ENCODE data around the gene STRADA.

Gene STRADA

GRCh38 chr17:63688396-63689020 is 53.1 kb downstream of the STRADA start:
- in situ Hi-C loops (cut with MboI; ENCODE audit: low sequenced_read_pairs), result no loop called here

DNA sequence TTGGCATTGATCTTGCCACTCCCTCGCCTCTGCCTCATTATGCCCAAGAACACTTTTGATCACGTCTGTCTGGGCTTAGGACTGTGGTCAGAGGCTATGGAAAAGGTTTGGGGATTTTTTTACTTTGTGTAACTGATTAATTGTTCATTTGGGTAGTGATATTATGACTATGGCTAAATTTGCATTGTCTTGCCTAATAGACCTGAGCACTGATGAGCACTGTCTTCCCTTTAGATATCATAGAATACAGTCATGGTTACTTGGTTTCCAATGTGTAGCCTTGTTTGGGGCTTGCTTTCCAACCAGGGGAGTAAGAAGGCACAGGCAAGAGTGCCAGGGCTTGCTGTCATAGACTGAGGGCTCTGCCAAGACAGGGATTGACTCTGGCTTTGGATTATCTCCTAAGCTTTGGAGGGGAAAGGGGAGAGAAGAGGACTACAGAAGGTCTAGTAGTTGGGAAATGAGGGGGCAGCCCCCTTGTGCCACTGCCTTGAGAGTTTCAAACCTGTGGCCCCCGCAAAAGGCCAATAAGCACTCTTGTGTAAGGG is 55.4 kb downstream of the STRADA start:
- in situ Hi-C loops (cut with MboI; ENCODE audit: low sequenced_read_pairs), result no loop called here

DNA sequence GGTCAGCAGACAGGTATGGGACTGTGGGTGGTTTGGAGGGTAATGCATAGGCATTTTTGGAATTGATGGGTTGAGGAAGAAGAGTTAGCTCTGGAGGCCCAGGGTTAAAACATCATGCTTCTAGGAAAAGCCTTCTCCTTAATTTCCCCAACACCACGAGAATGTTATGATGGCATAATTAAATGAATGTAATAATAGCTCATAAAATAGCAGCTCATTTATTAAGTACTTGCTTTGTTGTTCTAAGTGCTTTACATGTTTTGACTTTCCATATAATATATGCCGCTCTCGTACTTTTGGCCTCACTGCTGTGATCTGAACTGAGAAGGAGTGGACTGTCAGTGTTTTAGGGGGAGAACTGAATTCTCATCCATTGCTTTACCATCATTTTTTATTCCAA is 56.0 kb downstream of the STRADA start:
- in situ Hi-C loops (cut with MboI; ENCODE audit: low sequenced_read_pairs), result no loop called here

DNA sequence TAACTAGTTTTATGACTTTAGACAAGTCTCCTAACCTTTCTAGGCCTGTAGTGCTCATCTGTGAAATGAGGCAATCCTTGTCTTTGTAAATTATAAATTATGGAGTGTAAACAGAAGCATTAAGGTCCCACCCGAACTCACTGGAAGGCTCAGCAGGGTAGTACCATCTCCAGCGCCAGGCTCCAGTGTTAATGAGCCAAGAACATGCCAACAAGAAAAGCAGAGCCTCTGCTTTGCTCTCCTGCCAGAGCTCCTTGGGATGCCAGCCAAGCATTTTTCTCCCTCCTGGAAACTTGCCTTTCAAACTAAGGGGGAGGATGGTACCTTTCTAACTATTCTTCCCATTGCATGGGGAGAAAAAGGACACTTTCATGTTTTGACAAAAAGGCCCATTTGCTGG is 56.6 kb downstream of the STRADA start:
- in situ Hi-C loops (cut with MboI; ENCODE audit: low sequenced_read_pairs), result no loop called here

DNA sequence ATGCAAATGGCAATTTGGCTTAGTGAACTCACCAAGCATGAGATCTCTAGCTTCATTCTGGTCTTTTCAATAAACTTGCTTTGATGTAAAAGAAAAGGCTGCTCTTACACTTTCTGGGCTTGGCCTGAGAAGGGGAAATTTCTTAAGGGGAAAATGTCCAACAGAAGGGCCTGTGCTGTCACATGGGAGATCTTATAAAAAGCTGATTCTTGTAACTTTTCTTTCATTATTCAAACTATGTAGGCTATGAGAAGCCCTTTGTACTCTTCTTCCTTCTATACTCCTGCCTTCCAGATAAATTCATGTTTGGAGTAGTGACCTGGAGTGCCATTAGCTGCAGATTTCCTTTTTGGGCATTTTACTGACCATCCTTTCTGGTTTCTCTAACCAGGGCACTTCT is 58.6 kb downstream of the STRADA start:
- in situ Hi-C loops (cut with MboI; ENCODE audit: low sequenced_read_pairs), result no loop called here

- in situ Hi-C loops (cut with MboI; ENCODE audit: low sequenced_read_pairs), result no loop called here
Measured at GRCh38 chr17:63682441-63682840, 59.2 kb downstream of the STRADA start.

DNA sequence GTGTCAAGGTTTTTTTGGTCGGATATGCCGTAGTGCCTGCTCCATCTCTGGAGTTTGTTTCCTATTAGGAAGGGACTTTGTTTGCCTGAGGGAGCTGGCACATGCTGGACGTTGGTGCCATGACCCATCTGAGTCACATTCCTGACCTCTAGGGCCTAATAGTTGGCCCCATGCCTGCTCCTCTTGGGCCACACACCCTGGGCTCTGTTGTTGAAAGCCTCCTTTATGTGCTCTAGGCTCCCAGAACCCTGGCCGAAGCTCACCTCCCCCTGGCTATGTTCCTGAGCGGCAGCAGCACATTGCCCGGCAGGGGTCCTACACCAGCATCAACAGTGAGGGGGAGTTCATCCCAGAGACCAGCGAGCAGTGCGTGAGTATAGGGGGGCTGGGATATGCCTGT is 60.1 kb downstream of the STRADA start:
- in situ Hi-C loops (cut with MboI; ENCODE audit: low sequenced_read_pairs), result no loop called here

GRCh38 chr17:63680700-63681099 is 60.9 kb downstream of the STRADA start:
- in situ Hi-C loops (cut with MboI; ENCODE audit: low sequenced_read_pairs), result no loop called here

DNA sequence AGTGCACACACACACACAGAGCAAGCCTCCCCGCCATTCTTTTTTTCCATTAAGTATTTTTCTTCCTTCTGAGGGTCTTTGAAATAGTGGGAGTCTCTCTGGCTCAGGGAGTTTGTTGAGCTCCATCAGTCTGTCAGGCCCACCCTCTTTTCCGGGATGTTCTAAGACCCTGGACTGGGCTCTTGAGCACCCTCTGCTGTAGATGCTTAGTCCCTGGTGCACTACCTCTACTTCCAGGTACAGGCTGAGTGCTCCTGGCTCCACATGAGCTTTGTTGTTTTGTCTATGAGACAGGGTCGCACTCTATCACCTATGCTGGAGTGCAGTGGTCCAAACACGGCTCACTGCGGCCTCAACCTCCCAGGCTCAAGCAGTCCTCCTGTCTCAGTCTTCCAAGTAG is 62.4 kb downstream of the STRADA start:
- in situ Hi-C loops (cut with MboI; ENCODE audit: low sequenced_read_pairs), result no loop called here

GRCh38 chr17:63676584-63676983 is 65.0 kb downstream of the STRADA start:
- in situ Hi-C loops (cut with MboI; ENCODE audit: low sequenced_read_pairs), result no loop called here

DNA sequence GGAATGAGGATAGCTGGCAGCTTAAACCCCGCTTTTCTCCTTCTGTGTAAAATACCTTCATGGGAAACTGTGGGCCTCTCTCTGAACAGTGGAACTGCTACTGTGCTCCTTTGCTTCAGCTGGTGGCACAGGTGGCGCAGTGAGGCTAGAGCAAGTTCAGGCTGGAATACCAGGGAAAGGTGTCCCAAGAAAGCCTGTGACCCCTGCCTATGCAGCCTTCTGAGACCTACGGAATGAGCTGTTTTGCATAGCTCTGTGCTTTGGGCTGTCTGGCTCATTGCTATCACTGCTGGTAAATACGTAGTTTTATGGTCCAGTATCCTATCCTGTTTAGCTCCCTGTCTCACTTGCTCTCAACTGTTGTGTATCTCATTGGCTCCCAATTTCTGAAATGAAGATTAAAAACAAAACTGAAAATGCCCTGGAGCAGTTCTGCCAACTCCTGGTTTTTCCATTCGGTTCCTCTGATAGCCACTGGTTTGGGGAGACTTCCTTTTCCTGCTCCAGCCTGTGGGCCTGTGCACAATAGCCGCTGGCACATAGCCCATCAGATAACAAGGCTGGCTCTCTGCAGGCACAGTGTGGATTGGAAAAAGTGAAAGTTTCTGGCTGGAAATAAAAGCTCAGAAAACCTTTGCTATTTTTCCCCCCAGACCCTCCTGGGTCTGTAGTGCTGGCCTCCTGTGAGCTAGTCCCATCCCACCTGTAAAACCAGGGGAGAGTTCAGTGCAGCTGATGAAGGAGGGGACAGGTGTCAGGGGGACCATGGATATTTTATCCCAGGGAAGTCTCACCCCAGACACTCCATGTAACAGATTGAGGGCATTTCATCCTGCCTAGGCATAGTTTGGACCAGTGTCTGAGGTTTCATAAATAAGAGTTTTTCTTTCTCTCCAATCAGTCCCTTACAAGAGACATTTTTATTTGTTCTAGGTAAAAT is 65.7 kb downstream of the STRADA start:
- in situ Hi-C loops (cut with MboI; ENCODE audit: low sequenced_read_pairs), result no loop called here

- in situ Hi-C loops (cut with MboI; ENCODE audit: low sequenced_read_pairs), result no loop called here
Measured at GRCh38 chr17:63675231-63675606, 66.4 kb downstream of the STRADA start.

DNA sequence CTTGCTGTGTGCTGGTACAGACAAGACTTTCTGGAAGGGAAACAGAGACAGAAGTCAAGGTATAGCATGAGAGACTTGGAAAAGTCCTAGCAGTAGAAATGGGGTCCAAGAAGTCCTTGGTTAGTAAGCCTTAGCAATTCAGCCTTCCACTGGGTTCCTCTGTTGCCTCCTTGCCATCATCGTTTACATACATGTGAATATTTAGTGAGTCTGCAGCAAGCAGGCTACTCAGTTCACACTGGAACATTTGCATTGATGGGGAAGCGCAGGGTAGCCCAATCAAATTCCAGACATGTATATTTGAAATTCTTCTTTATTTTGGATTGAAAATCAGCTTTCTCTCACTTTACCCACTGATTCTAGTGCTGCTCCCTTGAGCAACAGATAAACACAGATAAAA is 68.7 kb downstream of the STRADA start:
- in situ Hi-C loops (cut with MboI; ENCODE audit: low sequenced_read_pairs), result no loop called here

- in situ Hi-C loops (cut with MboI; ENCODE audit: low sequenced_read_pairs), result no loop called here
Measured at GRCh38 chr17:63665527-63666214, 75.9 kb downstream of the STRADA start.

GRCh38 chr17:63659850-63660249 is 81.7 kb downstream of the STRADA start:
- in situ Hi-C loops (cut with MboI; ENCODE audit: low sequenced_read_pairs), result no loop called here

DNA sequence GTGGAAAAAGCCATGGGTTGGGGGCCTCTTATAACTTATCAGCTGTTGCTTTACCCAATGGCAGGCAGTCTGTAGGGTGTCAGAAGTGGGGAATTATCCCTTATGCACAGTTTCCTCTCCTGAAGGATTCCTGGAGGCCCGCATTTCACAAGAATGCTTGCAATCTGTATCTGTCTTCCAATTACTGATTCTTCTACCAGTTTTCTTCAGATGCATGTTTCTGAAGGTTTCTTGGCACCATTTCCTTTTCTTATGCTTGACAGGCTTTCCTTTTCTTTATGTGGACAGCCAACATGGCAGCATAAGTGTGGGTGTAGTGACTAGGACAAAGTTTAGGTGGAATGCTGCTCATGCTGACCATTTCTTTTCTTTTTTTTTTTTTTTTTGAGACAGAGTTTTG is 83.2 kb downstream of the STRADA start:
- in situ Hi-C loops (cut with MboI; ENCODE audit: low sequenced_read_pairs), result no loop called here

- in situ Hi-C loops (cut with MboI; ENCODE audit: low sequenced_read_pairs), result no loop called here
Measured at GRCh38 chr17:63657786-63658185, 83.8 kb downstream of the STRADA start.

- in situ Hi-C loops (cut with MboI; ENCODE audit: low sequenced_read_pairs), result no loop called here
Measured at GRCh38 chr17:63653050-63653449, 88.5 kb downstream of the STRADA start.
